GM19035 (cell line): ENCODE data around the gene RASD1.

Experiments
- ATAC-seq: cut with Tn5 transposase; IDR thresholded peaks from one replicate; pipeline ENCODE4 v1.9.1; 2021; ENCODE audit not compliant: unreplicated experiment

RASD1 gene

DNA sequence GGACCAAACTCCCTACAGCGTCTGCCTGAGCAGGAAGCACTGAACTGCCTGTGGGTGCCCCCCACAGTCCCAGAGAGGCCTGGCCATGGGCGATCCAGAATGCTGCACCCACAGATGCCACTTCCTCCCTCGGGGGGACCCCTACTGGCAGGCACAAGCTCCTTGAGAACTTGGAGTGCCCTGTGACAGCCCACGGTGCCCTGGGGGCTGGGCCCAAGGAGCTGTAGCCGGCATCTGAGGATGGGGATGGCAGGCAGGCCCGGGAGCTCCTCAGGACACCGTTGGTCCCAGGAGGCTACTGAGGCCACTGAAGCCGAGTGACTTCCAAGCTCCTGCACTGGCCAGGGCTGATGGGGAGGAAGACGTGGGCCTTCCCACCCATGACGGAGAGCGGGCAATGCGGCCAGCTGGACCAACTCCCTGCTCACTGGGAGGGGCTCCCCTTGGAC, 15.1 kb upstream of the RASD1 start:
- ATAC-seq, result no peak

DNA sequence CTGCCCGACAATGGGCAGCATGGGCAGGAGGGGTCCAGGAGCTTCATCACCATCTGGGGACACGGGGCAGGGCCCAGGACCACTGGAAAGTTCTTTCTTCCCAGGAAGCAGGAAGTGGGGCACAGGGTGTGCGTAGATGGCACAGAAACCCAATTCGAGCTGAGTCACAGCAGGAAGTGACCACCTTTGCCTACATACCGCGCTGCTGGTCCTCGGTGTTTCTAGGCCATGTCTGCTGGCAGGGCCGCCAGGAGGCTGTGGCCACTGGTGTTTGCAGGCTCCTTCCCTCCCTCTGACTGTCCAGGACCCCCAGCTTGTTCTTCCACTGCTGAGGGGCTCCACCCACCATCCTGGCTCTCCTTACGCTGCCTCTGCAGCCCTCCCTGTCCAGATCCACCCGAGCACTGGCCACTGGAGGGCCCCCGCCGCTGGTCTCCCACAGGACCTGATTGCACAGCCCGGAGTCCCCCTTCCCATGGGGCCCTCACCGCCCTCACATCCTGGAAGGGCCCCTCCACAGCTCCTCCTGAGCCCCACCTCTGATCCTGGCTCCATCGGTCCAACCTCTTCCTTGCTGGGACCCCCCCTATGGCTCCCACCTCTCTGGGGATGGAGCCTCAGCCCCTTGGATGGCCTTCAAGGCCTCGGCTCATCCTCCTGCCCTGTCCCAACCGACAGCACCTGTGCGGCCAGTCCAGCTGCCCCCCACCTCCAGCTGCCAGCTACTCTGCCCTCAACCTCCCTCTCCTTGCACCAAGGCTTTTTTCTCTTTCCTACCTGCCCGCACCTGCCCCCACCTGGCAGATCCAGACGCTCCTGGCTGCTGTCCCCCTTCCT, 14.5 kb upstream of the RASD1 start:
- no peak for ATAC-seq

DNA sequence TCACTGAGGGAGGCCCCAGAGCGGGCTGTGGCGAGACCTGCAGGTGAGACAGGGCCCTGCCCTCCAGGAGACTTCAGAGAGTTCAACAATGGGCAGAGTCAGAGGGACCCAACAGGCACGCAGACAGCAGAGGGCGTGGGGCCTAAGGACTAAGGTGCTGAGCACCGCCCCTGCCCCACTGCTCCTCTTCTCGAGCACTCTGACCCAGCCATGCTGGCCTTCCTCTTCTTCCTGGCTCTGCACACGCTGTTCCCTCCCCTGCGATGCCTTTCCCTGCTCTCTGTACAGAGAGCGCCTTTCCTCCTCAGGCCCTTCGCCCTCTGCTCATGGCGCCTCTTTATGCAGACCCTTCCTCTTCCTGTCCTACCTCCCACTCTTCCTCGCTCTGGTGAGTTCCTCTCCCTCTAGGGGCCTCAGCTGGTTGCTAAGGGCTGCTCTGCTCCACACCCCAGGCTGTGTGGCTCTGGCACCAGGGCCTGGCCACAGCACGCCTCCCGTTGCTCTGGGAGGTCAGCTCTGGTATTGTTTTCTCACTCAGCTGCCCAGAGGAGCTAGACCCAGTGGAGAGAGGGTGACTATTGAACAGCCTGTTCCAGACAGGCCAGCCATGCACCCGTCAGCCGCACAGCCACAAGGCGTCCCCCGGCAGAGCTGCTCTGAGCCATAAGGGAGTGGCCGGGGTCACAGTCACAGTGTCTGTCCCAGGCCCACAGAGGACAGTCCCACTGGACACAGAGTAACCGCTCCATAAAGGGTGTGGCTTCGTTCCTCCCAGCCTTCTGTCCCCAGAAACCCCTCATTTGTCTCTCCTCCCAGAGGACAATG, 13.6 kb upstream of the RASD1 start:
- ATAC-seq, result no peak

DNA sequence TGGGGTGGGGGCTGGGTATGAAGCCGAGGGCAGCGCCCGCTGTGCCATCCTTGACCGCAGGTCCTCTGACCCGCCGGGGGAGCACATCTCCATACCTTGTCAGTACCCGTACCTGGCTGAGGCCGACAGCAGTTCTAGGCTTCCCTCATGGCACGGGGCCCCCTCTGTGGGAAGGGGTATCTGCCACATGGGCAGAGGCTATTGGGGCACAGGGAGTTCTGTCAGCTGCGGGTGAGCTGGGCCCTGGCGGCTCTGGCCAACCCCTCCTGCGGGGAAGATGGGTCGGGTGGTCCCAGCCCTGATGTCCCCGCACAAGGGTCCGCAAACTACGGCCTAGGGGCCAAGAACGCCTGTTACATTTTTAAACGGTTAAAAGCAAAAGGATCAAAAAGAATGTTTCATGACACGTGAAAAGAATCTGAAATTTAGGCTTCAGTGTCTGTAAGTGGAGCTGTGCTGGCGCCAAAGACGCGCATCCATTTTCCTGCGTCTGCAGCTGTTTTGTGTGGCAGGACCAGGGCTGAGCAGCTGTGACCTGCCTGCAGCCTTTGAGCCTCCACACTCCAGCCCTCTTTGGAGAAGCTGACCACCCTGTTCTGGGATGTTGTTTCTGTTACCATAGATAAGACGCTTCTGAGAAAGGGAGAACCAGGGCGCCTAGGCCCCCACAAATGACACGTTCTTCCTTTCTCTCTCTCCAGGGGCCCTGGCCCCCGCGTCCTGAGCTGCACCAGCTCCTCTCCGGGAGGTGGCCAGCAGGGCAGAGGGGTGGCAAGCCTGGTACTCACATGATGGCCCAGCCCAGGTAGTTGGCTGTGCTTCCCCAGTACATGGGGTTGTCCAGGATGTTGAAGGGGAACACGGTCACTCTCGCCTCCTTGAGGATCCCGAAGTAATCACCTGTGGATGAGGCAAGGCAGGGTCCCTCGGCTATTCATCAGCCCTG, 12.7 kb upstream of the RASD1 start:
- no peak for ATAC-seq

DNA sequence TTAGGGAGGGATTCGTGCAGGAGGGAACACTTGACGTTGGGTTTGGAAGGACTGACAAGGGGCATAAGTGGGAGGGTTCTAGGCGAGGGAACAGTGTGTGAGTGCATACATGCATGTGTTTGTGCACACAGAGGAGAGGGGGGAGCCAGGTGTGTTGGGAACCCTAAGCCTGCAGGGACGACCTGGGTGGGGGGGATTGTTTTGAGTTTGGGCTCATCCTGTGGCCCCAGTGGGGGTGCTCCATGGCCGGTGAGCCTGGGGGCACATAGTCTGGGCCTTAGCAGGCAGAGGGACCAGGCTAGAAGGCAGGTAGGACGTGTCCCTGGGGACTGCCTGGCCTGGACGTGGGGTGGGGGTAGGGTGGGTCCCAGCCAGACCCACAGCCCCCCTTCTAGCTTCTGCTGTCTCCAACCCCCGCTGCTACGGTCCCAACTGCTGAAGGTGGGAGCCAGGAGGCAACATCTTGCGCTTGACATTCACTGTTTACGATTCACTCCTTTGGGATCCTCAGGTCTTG, 11.9 kb upstream of the RASD1 start:
- no peak for ATAC-seq

DNA sequence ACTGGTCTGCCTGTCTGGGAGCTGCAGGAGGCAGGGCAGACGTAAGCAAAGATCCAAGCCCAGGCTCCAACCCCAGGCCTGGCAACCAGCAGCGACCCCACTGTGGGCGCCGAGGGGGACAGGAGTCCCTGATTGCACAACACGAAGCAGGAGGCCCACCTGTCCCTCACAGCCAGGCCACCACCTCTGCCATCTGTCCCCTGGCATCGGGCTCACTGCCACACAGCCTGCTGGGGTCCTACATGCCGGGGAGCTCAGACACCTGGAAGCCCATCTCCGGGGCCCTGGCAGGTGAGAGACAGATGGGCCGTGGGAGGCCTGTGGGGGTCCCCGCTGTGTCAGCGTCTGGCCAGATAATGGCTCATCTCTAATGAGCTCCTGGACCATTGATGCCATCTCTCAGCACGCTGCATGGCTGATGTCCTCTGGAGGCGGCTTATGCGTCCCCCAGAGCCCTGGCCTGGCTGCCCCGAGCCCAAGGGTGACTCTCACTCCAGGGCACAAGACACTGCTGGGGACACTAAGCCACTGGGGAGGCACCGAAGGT, 11.3 kb upstream of the RASD1 start:
- ATAC-seq, result no peak

DNA sequence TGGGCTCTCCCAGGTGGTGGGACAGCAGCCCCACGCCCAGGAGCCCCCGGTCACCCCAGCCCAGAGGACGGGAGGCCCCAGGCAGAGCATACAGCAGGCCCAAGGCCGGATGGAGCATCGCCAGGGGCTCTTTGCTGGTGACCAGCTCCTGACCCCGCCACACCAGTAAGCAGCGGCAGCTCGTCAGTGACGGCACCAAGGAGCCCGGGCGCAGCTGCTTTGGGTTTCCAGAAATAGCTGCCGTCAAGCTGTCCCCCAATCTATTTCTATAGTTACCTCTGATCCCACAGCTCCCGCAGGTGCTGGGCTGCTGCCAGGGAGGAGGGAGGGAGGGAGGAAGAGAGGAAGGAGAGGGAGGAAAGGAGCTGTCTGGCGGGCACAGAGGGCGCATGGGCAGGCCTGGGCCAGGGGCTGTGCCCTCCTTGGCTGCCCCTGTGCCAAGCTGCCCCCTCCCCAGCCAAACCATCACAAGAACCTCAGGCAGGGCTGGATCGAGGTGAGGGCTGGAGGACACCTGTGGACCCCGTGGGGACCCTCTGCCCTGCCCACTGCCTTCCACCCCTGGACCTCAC, 10.8 kb upstream of the RASD1 start:
- ATAC-seq, result no peak

DNA sequence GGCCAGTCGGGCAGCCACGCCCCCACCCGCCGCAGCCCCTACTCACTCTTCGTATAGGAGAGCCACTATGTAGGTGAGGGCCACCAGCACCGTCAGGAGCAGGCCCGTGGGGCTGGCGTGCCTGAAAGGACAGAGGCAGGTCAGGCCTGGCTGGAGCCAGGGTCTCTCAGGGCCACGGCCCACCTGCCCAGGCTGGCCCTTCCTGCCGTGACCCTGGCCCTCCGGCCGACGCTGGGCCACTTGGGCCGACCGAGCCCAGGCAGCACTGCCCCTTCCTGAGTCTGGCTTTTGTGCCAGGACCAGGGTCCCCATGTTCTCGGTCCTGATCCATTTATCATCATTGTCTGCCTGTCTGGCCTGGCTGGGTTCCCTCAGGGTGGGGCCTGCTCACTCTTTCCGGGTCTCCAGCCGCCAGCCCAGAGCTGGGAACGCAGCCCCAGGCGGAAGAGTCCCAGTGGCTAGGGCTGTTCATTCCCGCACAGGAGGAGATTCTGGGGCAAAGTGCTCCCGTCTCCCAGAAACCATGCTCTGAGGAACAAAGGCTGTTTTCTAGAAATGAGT, 10.1 kb upstream of the RASD1 start:
- ATAC-seq, result no peak

DNA sequence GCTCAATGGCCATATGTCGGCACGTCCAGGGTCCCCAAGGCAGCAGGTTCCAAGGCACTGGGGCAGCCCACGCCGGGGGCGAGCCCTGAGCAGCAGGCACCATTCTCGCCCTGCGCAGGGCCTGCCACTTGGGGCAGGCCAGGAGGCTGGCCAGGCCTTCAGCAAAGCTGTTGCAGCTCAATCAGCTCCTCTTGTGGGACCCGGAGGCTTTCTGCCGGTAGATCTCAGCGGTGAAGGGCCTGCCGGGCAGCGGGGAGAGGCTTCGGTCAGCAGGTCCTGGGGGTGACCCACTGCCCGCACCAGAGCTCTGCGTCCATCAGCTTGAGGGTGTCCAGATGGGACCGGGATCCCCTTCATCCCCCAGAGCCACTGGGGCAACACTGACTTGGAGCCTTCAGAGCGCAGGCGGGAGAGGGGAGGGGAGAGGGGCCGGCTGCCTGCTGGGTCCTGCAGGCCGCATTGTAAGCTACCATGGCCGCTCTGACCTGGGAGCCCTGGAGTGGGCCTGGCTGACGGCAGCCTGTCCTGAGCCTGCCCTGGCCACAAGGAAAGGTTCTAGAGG, 9.5 kb upstream of the RASD1 start:
- ATAC-seq, result no peak

DNA sequence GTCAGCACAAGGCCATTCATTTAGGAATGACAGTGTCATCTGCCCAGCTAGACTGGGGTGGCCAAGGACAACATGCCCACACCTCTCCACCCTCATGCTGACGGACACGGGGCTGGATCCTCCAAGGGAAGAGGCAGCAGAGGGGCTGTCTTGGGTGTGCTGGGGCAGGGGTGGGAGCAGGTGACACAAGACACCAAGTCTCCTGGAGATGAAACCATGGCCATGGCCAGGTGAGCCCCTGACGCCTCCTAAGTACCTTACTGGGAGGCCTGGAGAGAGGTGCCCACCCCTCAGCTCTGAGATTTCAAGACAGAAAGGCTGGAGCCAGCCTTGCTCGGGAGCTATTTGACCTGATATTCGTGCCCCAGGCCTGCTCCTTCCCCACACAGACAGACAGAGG, 9.0 kb upstream of the RASD1 start:
- ATAC-seq, result no peak

DNA sequence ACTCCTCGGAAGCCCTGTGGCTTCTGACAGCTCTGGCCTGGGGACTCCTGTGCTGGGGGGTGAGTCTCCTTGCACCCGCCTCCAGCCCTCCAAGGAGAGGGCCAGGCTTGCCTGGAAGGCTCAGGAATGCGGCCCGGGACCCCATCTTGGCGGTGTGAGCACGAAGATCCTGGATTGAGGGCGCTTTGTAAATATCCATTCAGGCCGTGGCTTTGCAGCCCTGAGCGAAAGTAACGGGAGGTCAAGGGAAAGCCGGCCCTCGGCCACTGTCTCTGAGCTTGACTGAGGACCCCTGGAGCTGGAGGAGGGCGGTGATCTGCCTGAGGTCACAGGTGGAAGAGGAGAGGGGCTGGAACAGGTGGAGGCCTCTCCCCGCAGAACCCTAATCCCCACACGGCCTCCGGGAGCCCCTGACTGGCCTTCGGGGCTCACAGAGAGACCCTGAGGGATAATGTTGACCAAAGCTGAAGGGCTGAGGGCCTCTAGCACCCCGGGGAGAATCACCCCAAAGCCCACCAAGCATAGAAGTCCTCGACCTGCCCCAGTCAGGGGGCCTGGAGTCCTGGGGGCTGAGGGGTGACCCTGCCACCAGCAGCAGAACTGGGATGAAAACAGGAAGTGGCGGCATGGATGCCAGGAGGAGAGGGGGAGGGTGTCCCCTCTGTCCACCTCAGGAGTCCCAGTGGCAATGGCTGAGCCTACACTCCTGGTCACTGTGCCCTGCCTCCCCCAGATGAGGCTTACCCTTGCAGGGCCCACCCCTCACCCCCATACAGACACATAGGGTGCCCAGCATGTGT, 8.3 kb upstream of the RASD1 start:
- no peak for ATAC-seq

DNA sequence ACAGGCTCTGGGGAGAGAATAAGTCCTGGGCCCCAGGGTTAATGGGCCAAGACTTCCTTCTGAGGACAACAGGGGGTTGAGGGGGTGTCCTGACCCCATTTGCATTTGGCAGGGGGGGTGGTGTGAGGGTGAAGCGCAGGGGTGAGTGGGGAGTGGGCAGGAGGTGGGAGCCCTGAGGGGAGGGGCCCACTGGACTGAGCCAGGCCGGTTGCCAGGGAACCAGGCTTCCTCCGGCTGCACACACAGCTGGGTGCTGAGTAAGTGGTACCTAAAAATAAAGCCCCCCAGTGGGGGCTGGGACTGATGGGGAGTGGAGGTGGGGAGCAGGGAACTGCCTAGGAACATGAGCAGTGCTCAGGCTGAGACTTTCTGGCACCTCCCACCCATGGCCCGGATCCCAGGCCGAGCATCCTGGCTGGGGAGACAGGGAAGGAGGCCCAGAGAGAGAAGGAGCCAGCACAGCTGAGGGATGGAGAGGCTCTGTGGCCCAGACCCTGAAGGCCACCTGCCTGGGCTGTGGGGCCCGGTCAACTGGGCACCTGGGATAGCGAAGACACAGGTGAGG, 7.5 kb upstream of the RASD1 start:
- ATAC-seq, result no peak

DNA sequence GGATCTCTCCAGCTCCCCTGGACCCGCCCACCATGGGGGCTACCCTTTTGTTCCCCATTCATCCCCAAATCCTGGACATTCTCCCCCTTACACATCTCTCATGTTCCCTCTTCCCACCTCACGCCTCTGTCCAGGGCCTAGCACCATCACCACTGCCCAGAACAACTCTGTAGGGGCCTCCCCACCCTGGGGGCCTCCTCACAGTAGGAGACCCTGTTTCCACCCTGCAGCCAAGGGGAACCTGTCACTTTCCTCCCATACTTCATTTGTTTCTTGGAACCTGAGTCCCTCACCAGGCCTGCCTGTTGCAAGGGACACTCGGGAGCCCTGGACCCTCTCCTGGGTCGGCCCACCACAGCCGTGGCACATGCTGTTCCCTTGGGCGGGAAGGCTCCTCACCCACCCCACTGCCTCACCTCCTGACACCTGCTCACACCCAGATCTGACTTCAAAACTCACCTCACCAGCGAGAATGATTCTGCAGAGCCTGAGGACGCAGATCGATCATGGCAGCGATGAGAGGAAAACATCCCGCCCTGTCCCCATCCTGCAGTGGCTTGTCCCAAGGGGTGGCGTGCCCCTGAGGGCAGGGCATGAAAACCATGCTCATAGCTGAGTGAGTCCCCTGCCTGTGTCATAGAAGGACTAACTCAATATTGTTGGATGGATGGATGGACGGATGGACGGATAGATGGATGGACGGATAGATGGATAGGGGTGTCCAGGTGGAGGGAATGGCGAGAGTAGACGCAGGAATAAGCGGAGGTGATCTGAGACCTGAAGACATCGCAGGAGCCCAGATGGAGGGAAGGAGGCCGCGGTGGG, 6.8 kb upstream of the RASD1 start:
- ATAC-seq, result no peak

DNA sequence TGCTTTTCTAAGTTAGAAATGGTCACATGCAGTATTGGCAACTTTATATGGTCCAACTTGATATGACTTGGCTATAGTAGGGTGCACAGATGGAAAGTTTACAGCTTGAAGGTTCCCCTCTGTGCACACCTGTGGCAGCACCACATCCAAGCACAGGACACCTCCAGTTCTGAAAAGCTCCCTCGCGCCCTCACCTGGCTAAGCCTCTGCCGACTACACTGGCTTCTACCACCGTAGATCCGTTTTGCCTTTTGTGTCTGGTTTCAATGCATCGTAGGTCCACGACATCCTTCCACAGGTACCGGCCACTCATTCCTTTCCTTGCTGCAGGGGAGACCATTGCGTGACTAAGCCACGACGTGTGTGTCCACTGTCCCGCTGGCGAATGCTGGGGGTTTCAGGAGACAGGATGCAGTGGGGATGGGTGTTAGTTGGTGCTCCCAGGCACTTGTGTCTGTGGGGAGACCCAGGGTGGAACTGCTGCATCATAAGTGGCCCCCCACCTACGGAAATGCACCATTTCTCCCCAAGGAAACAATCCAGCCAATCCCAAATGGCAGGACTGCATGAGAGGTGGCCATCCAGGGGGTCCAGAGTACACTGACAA, 4.9 kb upstream of the RASD1 start:
- ATAC-seq, result no peak

DNA sequence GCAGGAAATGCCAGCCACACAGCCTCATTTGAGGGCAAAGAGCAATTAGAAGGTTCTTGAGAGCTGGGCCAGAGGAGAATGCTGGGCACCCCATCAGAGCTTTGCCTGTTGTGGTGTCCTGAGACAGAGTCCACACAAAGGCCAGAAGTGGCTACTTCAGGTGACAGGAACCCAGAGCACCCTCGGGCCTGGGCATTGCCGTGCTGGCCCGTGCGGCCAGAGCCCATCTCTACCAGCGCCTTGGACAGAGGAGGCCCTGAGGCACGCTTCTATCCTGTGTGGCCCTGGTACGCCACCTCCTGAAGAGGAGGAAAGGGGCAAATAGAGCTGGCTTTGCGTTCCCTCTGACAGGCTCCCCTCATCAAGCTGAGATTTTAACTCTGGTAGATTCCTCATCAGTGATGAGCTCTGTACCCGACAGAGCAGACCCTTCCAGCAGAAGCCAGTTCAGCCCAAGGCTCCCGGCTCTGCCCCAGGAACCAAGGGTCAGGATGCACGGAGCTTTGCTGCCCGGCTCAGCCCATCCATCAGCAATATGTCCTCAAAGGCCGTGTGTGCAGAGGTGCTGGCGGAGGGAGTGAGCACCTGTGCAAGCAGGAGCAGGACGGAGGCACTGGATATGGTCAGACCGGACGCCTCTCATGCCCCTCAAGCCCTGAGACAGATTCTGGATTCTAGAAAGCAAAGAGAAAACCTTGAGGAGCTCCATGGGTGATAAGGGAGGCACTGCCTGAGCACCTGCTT, 3.4 kb upstream of the RASD1 start:
- no peak for ATAC-seq

DNA sequence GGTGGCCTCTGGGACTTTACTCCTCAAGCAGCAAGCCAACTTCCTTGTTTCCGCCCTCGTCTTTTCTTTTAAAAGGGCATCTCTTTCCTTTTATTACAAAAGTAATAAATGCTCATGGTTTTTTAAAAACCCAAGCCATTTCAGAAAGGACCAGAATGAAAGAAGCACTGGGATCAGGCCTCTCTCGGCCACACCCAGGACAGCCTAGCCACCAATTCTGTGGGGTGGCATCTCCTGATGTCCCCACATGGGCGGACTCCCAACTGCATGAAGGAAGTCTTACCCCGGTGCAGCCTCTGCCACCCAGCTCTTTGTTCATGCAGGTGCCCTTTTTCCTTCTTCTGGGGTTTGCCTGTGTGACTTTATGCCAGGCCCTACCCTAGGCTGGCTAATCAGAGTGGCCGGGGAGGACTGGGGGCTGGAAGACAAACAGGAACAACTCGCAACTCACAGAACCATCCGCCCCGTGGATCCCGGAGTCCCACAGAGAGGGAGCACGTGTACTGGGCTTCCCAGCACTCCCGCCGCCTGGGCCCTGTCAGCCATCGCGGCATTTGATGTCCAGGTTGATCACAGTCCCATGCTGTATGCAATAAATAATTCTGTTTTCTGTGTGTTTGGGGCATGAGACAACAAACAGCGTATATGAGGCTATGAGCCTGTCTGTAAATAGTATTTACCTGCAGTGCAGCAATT, 2.6 kb upstream of the RASD1 start:
- no peak for ATAC-seq
